Heart right ventricle (tissue), 16 donors: ENCODE results near the gene HOXA11. TPM values are rescaled to one million over a fixed set of nuclear protein-coding genes. Genes with fewer than 3 reads are reported as not detected.

Experiments
- ATAC-seq, 8 donors: fragments of 200-7000 bp; cut with Tn5 transposase; one replicate each; pipeline ENCODE4 v1.9.1; 2020; ENCODE audit warnings: mild to moderate bottlenecking in 8 of 8, moderate library complexity in 8 of 8, moderate number of reproducible peaks in 1 of 8
- DNase-seq, 2 donors: peaks; one replicate each; pipeline ENCODE4 v3.0.0-alpha.2; 2020
- H3K27ac ChIP-seq, 10 donors: fragments of 200-600 bp; sonication (generic) in 2 of 10; one replicate each; pipeline versions ENCODE4 v1.5.0 to v1.8.0; 2020 to 2022; ENCODE audit warnings: mild to moderate bottlenecking in 3 of 10
- H3K27me3 ChIP-seq, 7 donors: fragments of 200-600 bp; one replicate each; pipeline ENCODE4 v1.8.0; 2021 to 2022; ENCODE audit warnings: mild to moderate bottlenecking in 2 of 7
- H3K36me3 ChIP-seq, 9 donors: fragments of 200-600 bp; sonication (generic) in 1 of 9; one replicate each; pipeline versions ENCODE4 v1.5.0 to v1.8.0; 2020 to 2022; ENCODE audit warnings: mild to moderate bottlenecking in 2 of 9
- H3K4me1 ChIP-seq, 9 donors: fragments of 200-600 bp; sonication (generic) in 1 of 9; one replicate each; pipeline versions ENCODE4 v1.5.0 to v1.8.0; 2020 to 2022; ENCODE audit warnings: mild to moderate bottlenecking in 4 of 9
- H3K4me3 ChIP-seq, 10 donors: fragments of 200-600 bp; sonication (generic) in 2 of 10; one replicate each; pipeline versions ENCODE4 v1.5.0 to v1.8.0; 2020 to 2022; ENCODE audit warnings: mild to moderate bottlenecking in 7 of 10, moderate library complexity in 2 of 10
- H3K9me3 ChIP-seq, 11 donors: fragments of 200-600 bp in 10 of 11; sonication (generic) in 2 of 11; one replicate each; pipeline versions ENCODE4 v1.5.0 to v1.8.0; 2013 to 2022; ENCODE audit warnings: mild to moderate bottlenecking in 2 of 11, control low read depth in 1 of 11, moderate library complexity in 1 of 11
- CTCF ChIP-seq, 9 donors: fragments of 200-600 bp; sonication (generic) in 2 of 9; IDR thresholded peaks; one replicate each; pipeline versions ENCODE4 v1.5.0 to v1.8.0; 2021 to 2022; ENCODE audit warnings: antibody characterized with exemption in 9 of 9, mild to moderate bottlenecking in 5 of 9, moderate library complexity in 1 of 9
- WGBS, 2 donors: extraction: QIAGEN DNeasy Blood & Tissue Kit; methylation state at CpG; one replicate each; pipeline ENCODE4 v1.1.7; 2013; ENCODE audit warnings: inconsistent platforms in 1 of 2; 5-methylcytosine and 5-hydroxymethylcytosine counted together
- intact Hi-C, 10 donors: fragments of 100-400 bp; cut with DNase I; formaldehyde crosslinking; loops; one replicate each; pipeline versions ENCODE4 v1.11.1 to v1.14.2; 2022
- polyA plus RNA-seq, 2 donors: library from polyadenylated mRNA; stranded (reverse); fragments of 200-250 nt; gene quantifications; one replicate each; pipeline ENCODE4 v1.2.3, GENCODE V29; 2013
- total RNA-seq, 10 donors: library from RNA; stranded (reverse); fragmentation: NEBNext Ultra II Directional in 3 of 10; extraction: Animal tissue kit (Norgen Biotek cat#: 25700) in 3 of 10; gene quantifications; one replicate each; pipeline versions ENCODE4 v1.2.1 to v1.2.4, GENCODE V29; 2021 to 2023
- donor health status: Arrhythmogenic right ventricular cardiomyopathy.
- donor health status: ischemic (EF 13 %, LVEDD 7.1; RV severe dilation, severe dysfunction).
- donor health status: healthy with polysubstance abuse.
- donor health status: DM: no; HTN: yes; CAD: no.
- donor health status: DM: no; HTN: no; CAD: no.
- donor health status: ischemic (EF 25% LVEDD 6.9; RV normal size, moderate dysfunction).
- donor health status: ischemic (EF 25% LVEDD 5.7; RV mildly dilated, moderate dysfunction).
- donor health status: healthy.
- donor health status: DM: yes; HTN: yes; CAD: no.
- donor health status: Ischemic cardiomyopathy.
- donor health status: ischemic (EF 35%, LVEDD 5.7; RV mildly dilated, moderate dysfunction).
- donor health status: nonischemic (EF 11% LVEDD 7.7; RV severe dilation, severe dysfunction).
- donor health status: DM: yes; HTN: yes; CAD: no.
- donor health status: PGD.
- donor health status: ischemic (EF 29% LVEDD 5.4; RV normal size, mild dysfunction).
- donor health status: nonischemic (EF 23%, LVEDD 6.1; RV moderate dilation, normal function).

The HOXA11 gene
- total and polyA plus RNA-seq, 12 donors, result not detected

GRCh38 chr7:27147199-27148030 lies 37.6 kb downstream of the HOXA11 start, which contains the start of gene HOXA6:
Gene HOXA6, minus strand, starts transcription at chr7:27147774. Its CDS starts 25 bp downstream, at chr7:27147749.
- peaks cover 0 to 70% (median 46%) of the 10 kb centered on the region in 9 donors for H3K4me1 ChIP-seq

GRCh38 chr7:27146491-27147198 lies 38.4 kb downstream of the HOXA11 start:
- Histone ChIP-seq H3K36me3 (no peaks in the 10 kb centered on the region), H3K4me3 (no peak overlapping the region), H3K9me3 (no peaks in the 10 kb centered on the region), H3K4me1 (peaks cover 0 to 73% (median 46%) of the 10 kb centered on the region in 9 donors), H3K27me3 (peaks cover 65 to 100% (median 100%) of the 10 kb centered on the region in 7 donors), H3K27ac (no peak overlapping the region)
- WGBS, 2 donors, result 31 to 32% methylated on average over 5 of the region's 5 CpGs
- DNase-seq (no peak), ATAC-seq (no peak)
- intact Hi-C loops, result no loop called here
- no peak for TF ChIP-seq CTCF (IDR thresholded peaks at IDR 0.05)

More at GRCh38 chr7:27147199-27148030, 37.6 kb downstream of the HOXA11 start, which contains the start of gene HOXA6:
- no peak for DNase-seq
- H3K9me3 ChIP-seq, result no peaks in the 10 kb centered on the region
- no peak within 1 kb of the TSS for H3K27ac ChIP-seq
- intact Hi-C loops, result no loop called here
- peaks cover 64 to 100% (median 100%) of the 10 kb centered on the region in 7 donors for H3K27me3 ChIP-seq
- no peak for ATAC-seq
- H3K4me3 ChIP-seq, result peak within 1 kb of the TSS in 7 of 10 donors; percentile 8 to 37 (median 31)
- no peaks in the 10 kb centered on the region for H3K36me3 ChIP-seq
- no peak for TF ChIP-seq CTCF (IDR thresholded peaks at IDR 0.05)
- 4 to 7% methylated on average over 63 of the region's 63 CpGs for WGBS, 2 donors

GRCh38 chr7:27145914-27146412 lies 39.1 kb downstream of the HOXA11 start:
- H3K27me3 ChIP-seq, result peaks cover 65 to 100% (median 100%) of the 10 kb centered on the region in 7 donors
- no peak overlapping the region for H3K4me3 ChIP-seq
- peaks cover 0 to 68% (median 41%) of the 10 kb centered on the region in 9 donors for H3K4me1 ChIP-seq
- 26 to 30% methylated on average over 11 of the region's 11 CpGs for WGBS, 2 donors
- TF ChIP-seq CTCF (IDR thresholded peaks at IDR 0.05), result no peak
- H3K36me3 ChIP-seq, result no peaks in the 10 kb centered on the region
- no peaks in the 10 kb centered on the region for H3K9me3 ChIP-seq
- ATAC-seq (no peak), DNase-seq (no peak)
- H3K27ac ChIP-seq, result no peak overlapping the region
- intact Hi-C loops, result no loop called here

- no peak for TF ChIP-seq CTCF (IDR thresholded peaks at IDR 0.05)
- H3K27ac ChIP-seq, result no peak overlapping the region
- H3K27me3 ChIP-seq, result peaks cover 66 to 100% (median 100%) of the 10 kb centered on the region in 7 donors
- no peak for ATAC-seq
- 20 to 26% methylated on average over 47 of the region's 47 CpGs for WGBS, 2 donors
- peaks cover 0 to 61% (median 35%) of the 10 kb centered on the region in 9 donors for H3K4me1 ChIP-seq
- DNase-seq, result no peak
- no peaks in the 10 kb centered on the region for H3K9me3 ChIP-seq
- no peak overlapping the region for H3K4me3 ChIP-seq
- H3K36me3 ChIP-seq, result no peaks in the 10 kb centered on the region
- intact Hi-C loops, result no loop called here
These were observed 39.7 kb downstream of the HOXA11 start for GRCh38 chr7:27145165-27145913.
